Uterus (tissue), 4 donors: ENCODE measurements around the gene HIVEP1. TPM values are rescaled to one million over a fixed set of nuclear protein-coding genes. Genes with fewer than 3 reads are reported as not detected.

Experiments used
- DNase-seq, 2 donors: peaks; one replicate each; pipeline ENCODE4 v3.0.0-alpha.2; 2019 to 2020
- H3K27ac ChIP-seq, 2 donors: fragments of 200-600 bp; sonication (generic); 1 replicate in 1 of 2; 2 replicates in 1 of 2; pipeline ENCODE4 v1.5.1; 2016 to 2018
- H3K27me3 ChIP-seq, 2 donors: fragments of 200-600 bp; sonication (generic); one replicate each; pipeline ENCODE4 v1.5.1; 2018 to 2019; ENCODE audit warnings: control low read depth in 1 of 2
- H3K36me3 ChIP-seq, 2 donors: fragments of 200-600 bp; sonication (generic); one replicate each; pipeline ENCODE4 v1.5.1; 2019; ENCODE audit warnings: control low read depth in 1 of 2
- H3K4me1 ChIP-seq, 2 donors: fragments of 200-600 bp; sonication (generic); one replicate each; pipeline ENCODE4 v1.5.1; 2018 to 2019; ENCODE audit warnings: control low read depth in 1 of 2
- H3K4me3 ChIP-seq, 2 donors: fragments of 200-600 bp; sonication (generic); 1 replicate in 1 of 2; 2 replicates in 1 of 2; pipeline ENCODE4 v1.5.1; 2018 to 2019; ENCODE audit warnings: mild to moderate bottlenecking in 1 of 2
- H3K9me3 ChIP-seq, 2 donors: fragments of 200-600 bp; sonication (generic); one replicate each; pipeline ENCODE4 v1.5.1; 2019; ENCODE audit warnings: control low read depth in 1 of 2
- POLR2A ChIP-seq, 2 donors: fragments of 450-650 bp; IDR thresholded peaks; one replicate each; pipeline ENCODE4 v1.6.1; 2016; ENCODE audit warnings: antibody characterized with exemption in 2 of 2, mild to moderate bottlenecking in 1 of 2, moderate library complexity in 1 of 2
- intact Hi-C: fragments of 100-400 bp; cut with DNase I; formaldehyde crosslinking; loops from one replicate; pipeline ENCODE4 v1.15.1; 2023; ENCODE audit warnings: low total_unique reads
- total RNA-seq, 4 donors: library from RNA; depleted of rRNA in 3 of 4; stranded (reverse); fragments of >200 nt in 3 of 4; gene quantifications; one replicate each; pipeline versions ENCODE4 v1.1.0 to v1.2.4, GENCODE V29; 2014 to 2023
- TF ChIP-seq, protein P1 (sequence below), 4 experiments: fragments of 200-600 bp in 2 of 4; fragments of 450-650 bp in 2 of 4; sonication (generic) in 2 of 4; IDR thresholded peaks; one replicate each; pipeline ENCODE4 v1.5.1; 2016 to 2019; ENCODE audit warnings: antibody characterized with exemption in 4 of 4, mild to moderate bottlenecking in 2 of 4, moderate library complexity in 1 of 4
- donor health status: DM: yes; HTN: yes; CAD: no.

Gene HIVEP1
- total RNA-seq, 4 donors from 2014 or later, result 8.5 to 38.1 (median 22.0) TPM

DNA sequence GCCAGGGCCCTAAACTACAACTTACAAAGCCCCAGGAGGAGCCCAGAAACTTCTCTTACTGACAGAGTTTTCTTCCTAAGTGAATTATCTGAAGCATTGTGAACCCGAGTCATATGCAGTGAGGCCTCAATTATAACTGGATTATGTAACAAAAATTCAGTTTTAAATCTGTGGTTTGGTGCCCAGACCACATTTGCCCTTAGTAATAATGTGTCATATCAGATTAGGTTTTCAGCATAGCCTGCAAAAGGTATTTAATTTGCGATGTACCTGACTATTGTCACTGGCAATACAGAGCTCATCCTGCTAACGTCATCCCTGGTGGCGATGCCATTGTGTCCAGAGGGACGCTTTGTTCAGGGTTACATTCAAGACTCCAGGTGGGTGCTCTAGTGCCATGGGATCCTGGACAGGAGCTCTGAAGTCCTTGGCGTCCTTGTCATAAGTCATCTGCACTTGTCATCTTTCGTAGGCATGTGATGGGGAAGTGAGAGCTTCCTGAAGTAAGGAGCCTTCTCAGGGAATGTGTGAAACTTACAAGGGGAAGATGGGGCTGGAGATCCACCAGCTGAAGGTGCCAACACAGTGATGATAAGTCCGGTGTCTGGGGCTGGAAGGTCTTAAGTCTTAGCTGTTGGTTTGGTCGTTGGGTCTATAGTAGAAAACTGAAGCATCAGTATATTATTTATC lies 65.1 kb downstream of the HIVEP1 start:
- Histone ChIP-seq H3K36me3 (no peaks in the 10 kb centered on the region), H3K9me3 (no peaks in the 10 kb centered on the region), H3K4me3 (no peak overlapping the region), H3K27me3 (no peaks in the 10 kb centered on the region), H3K4me1 (no peaks in the 10 kb centered on the region), H3K27ac (no peak overlapping the region)
- no peak for DNase-seq
- intact Hi-C loops, result no loop called here
- TF ChIP-seq, protein P1, sequence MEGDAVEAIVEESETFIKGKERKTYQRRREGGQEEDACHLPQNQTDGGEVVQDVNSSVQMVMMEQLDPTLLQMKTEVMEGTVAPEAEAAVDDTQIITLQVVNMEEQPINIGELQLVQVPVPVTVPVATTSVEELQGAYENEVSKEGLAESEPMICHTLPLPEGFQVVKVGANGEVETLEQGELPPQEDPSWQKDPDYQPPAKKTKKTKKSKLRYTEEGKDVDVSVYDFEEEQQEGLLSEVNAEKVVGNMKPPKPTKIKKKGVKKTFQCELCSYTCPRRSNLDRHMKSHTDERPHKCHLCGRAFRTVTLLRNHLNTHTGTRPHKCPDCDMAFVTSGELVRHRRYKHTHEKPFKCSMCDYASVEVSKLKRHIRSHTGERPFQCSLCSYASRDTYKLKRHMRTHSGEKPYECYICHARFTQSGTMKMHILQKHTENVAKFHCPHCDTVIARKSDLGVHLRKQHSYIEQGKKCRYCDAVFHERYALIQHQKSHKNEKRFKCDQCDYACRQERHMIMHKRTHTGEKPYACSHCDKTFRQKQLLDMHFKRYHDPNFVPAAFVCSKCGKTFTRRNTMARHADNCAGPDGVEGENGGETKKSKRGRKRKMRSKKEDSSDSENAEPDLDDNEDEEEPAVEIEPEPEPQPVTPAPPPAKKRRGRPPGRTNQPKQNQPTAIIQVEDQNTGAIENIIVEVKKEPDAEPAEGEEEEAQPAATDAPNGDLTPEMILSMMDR (IDR thresholded peaks at IDR 0.05), result no peak
- no peak for TF ChIP-seq POLR2A (IDR thresholded peaks at IDR 0.05)

DNA sequence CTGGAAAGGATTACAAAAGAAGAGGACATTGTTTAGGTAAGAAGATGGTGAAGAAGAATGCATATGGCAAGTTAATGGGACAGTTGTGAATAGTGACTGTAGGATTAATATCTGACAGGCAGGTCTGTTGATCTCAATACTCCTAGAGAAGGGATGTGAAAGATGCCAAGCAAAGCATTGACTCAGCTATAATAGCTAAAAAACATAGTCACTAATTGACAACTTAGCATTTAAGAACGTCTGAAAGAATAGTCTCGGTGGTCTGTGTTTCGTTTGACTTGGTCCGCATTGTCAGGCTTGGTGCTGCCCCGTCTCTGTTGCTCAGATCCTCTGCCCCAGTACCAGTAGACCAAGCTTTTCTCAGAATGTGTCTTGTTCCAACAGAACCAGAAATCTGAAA lies 65.9 kb downstream of the HIVEP1 start:
- H3K4me1 ChIP-seq, result no peaks in the 10 kb centered on the region
- no peak overlapping the region for H3K4me3 ChIP-seq
- no peak for DNase-seq
- H3K27me3 ChIP-seq, result no peaks in the 10 kb centered on the region
- H3K36me3 ChIP-seq, result no peaks in the 10 kb centered on the region
- H3K9me3 ChIP-seq, result no peaks in the 10 kb centered on the region
- H3K27ac ChIP-seq, result no peak overlapping the region
- intact Hi-C loops, result no loop called here
- TF ChIP-seq, protein P1 (IDR thresholded peaks at IDR 0.05), result no peak
- no peak for TF ChIP-seq POLR2A (IDR thresholded peaks at IDR 0.05)

DNA sequence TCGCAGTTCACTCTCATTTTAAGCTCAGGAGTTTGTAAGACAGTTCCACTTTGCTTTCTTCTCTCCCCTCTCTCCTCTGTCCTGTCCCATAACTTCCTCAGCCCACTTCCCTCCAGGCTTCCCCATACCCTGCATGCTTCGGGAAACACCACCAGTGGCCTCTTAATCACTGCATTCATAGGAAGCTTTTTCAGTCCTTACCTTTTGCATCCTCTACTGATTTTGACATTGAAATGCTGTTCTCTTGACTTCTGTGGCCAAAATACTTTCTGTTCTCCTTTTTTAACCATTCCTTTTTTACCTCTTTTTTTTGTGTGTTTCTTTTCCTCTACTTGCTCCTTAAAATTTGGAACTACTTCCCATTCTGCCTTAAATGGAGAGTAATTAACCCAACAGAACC lies 69.7 kb downstream of the HIVEP1 start:
- Histone ChIP-seq H3K36me3 (no peaks in the 10 kb centered on the region), H3K4me3 (no peak overlapping the region), H3K4me1 (no peaks in the 10 kb centered on the region), H3K9me3 (no peaks in the 10 kb centered on the region), H3K27me3 (no peaks in the 10 kb centered on the region), H3K27ac (no peak overlapping the region)
- intact Hi-C loops, result no loop called here
- no peak for TF ChIP-seq POLR2A (IDR thresholded peaks at IDR 0.05)
- TF ChIP-seq, protein P1 (IDR thresholded peaks at IDR 0.05), result no peak
- DNase-seq, result no peak

DNA sequence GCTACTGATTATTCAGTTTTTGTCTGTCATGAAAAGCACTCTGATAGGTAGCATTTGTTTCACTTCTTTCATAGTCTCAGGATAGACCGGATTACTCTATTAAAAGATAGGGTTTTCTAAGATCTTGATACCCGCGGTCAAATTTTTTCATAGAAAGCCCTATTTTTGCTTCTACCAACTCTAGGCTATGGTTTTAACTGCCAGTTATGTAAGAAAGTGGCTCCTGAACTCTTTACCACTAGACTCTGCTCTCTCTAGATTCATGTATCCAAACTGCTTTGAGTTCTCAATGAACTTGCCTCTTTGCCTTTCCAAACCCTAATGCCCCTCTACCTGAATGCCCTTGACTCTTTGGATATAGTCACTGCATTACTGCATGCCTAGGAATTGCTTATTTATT lies 70.3 kb downstream of the HIVEP1 start:
- intact Hi-C loops, result no loop called here
- no peaks in the 10 kb centered on the region for H3K9me3 ChIP-seq
- TF ChIP-seq, protein P1 (IDR thresholded peaks at IDR 0.05), result no peak
- TF ChIP-seq POLR2A (IDR thresholded peaks at IDR 0.05), result no peak
- no peak overlapping the region for H3K4me3 ChIP-seq
- no peak for DNase-seq
- no peak overlapping the region for H3K27ac ChIP-seq
- no peaks in the 10 kb centered on the region for H3K36me3 ChIP-seq
- H3K4me1 ChIP-seq, result no peaks in the 10 kb centered on the region
- no peaks in the 10 kb centered on the region for H3K27me3 ChIP-seq

GRCh38 chr6:12083302-12083701 lies 71.2 kb downstream of the HIVEP1 start:
- no peak for DNase-seq
- no peak for TF ChIP-seq POLR2A (IDR thresholded peaks at IDR 0.05)
- TF ChIP-seq, protein P1 (IDR thresholded peaks at IDR 0.05), result no peak
- Histone ChIP-seq H3K9me3 (no peaks in the 10 kb centered on the region), H3K4me3 (no peak overlapping the region), H3K4me1 (no peaks in the 10 kb centered on the region), H3K27ac (no peak overlapping the region), H3K36me3 (no peaks in the 10 kb centered on the region), H3K27me3 (no peaks in the 10 kb centered on the region)
- intact Hi-C loops, result no loop called here
